ENCODE data around the gene GRK2.
A peak's percentile ranks its signal among the peaks of the same experiment; 100 is the strongest.

GRK2 gene

GRCh38 chr11:67271541-67272284 lies 5.4 kb downstream of the GRK2 start:
- DNase-seq, result peak; percentile 91

DNA sequence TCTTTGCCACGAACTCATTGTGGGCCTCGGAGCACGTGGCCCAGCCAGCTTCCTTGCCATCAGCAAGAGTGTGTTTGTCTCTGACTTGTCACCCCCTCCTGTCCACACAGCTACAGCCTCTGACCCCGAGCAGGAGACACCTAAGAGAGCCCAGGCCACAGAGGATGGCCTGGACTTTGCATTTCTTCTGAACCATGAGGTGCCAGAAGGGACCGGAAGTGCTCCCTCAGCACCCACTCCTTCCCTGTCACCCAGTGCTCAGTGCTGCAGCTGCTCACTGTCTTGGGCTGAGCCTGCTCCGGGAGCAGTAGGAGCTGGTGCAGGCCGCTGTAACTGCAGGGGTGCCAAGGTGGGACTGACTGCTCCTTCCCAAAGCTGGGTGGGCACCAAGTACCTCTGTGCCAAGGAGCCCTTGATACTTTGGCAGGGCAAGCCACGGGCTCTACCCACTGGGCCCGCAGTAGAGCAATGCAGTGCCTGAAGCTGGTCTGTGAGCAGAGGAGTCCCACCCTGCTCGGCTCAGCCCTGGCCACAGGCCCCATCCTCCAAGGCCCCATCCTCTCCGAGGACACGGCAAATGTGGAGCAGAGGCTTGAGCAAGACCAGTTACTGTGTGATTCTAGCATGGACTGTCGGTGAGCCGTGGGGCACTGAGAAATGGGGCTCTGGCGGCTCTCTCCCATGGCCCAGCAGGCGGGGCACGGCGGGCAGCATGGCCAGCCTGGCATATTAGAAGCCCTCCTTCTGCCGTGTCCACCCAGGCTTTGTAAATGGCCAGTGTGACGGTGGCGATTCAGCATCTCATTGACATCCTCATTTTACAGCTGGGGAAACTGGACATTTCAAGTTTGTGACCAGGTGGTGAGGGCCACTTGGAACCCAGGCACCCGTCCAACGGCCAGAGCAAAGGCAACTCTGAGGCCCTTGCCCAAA lies 6.3 kb downstream of the GRK2 start:
- peak; percentile 65 for DNase-seq

- no peak for DNase-seq
These were observed 7.2 kb downstream of the GRK2 start for GRCh38 chr11:67273260-67273990.

DNA sequence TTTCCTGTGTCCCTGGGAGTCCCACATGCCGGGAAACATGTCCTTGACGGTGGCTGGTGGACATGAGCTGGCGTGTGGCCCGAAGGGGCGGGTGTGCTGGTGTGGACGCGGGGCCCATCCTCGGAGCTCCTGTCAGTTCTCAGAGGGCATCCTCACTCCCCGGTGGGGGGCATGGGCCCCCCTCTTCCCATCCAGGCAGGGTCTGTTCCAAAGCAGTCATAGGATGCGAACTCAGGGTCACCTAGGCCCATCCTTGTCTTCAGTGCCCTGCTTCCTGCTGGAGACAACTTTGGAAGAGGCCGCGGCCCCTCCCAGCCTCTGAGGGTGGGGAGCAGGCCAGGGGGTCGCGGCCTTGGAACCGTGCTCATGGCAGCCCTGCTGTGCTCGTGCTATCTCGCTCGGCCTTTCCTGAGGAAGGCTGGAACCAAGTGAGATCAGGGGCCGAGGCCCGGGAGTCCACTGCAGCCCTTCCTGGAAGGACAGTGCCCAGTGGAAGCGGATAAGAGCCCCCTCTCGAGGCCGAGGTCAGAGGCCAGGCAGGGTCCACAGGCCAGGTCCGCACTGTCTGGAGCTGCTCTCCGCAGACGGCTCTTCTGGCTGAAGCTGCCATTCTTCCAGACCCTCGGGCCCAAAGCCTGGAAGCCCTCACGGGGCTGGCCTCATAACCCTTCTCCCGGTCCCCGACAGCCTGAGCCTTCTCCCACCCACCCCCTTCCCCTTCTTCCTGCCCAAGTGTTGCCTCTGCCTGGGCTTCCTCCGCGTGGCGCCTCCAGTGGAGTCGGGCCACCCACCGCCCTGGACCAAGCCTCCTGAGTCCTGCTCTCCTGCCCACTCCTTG lies 8.7 kb downstream of the GRK2 start:
- DNase-seq, result no peak

DNA sequence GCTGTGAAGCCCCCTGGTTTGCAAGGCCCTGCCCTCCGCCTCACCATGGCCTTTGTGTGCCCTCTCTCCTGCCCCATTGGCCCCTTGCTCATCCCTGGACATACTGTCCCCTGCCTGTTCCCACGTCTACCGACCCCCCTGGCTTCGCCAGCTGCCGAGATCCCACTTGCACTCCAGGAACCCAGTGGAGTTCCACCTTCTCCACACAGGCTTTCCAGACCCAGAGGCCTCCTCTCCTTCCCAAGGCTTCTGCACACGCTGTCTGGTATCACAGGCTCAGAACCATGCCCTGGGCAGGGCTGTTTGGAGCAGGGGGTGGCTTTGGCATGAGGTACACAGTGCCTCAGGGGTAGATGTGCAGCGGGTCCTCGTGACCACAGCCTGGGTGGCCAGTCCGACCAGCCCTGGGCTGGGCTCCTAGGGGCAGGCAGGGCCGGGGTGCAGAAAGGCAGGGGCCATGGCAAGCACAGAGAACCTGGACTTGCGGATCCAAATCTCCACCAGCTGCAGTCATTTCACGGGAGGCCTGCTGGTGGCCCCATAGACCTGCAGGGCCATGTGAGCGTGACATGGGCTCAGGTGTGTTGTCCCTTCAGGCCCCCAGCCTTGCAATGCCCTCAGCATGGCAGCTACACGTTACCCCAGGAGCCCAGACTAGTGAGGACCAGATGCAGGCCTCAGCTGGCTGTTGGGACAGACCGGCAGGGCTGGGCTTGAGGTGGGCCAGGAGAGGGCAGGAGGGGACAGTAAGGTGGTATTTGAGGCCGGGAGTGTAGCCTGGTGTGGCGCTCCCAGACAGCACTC lies 9.5 kb downstream of the GRK2 start:
- no peak for DNase-seq

- peak; percentile 74 for DNase-seq
These were observed 10.5 kb downstream of the GRK2 start for GRCh38 chr11:67276781-67277230.

DNA sequence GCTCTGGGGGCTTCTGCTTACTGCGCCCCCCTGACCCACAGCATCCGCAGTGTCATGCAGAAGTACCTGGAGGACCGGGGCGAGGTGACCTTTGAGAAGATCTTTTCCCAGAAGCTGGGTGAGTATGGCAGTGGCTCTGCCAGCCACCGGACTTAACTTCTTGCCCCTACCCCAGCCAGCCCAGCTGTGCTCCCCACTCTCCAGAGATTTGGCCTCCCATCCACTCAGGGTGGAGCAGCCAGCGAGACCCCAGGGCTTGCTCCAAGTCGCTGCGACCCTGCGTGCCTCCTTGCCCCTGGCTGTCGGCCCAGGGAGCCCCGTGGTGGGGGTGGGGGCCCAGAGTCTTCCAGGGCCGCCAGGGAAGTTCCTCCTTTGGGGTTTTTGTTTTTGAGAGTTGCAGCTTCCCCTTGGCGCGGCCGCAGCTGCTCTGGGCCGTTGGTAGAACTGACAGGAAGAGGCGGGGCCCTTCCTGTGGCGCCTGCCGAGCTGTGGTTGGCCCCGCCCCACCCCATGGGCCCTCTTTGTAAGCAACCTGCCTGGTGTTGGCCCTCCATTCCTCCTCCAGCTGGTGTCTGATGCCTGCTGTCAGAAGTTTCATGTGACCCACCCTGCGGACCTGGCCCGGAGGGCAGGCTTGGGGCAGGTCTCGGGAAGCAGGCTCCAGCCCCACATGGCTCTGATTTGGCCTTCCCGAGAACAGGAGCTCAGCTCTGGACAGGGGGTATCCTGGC lies 11.1 kb downstream of the GRK2 start:
- DNase-seq, result peak; percentile 96

- DNase-seq, result no peak
These were observed 12.1 kb downstream of the GRK2 start for GRCh38 chr11:67278135-67278938.

DNA sequence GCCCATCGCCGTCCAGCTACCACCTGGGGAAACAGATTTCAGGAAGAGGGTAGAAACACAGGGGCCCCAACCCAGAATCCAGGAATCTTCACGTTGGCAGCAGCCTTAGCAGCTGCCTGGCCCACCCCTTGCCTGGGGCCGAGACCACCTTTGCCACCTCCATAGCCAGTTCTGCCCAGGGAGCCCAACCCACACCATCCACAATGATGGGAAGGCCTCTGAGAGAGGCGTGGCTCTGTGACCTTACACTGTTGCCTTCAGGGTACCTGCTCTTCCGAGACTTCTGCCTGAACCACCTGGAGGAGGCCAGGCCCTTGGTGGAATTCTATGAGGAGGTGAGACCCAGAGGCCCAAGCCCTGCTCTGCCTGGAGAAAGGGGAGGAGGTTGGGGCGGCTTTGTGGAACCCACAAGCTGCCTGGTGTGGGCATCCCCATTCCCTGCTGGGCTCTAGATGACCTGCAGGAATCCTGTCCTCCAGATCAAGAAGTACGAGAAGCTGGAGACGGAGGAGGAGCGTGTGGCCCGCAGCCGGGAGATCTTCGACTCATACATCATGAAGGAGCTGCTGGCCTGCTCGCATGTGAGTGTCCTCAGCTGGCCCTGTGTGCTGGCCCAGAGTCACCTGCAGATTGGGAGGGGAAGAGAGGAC lies 12.8 kb downstream of the GRK2 start:
- DNase-seq, result no peak

- DNase-seq, result no peak
These were observed 13.5 kb downstream of the GRK2 start for GRCh38 chr11:67279589-67280340.

- DNase-seq, result no peak
These were observed 14.1 kb downstream of the GRK2 start for GRCh38 chr11:67280341-67280787.

GRCh38 chr11:67280788-67281551 lies 14.7 kb downstream of the GRK2 start:
- no peak for DNase-seq

- DNase-seq, result no peak
These were observed 15.4 kb downstream of the GRK2 start for GRCh38 chr11:67281552-67282150.

- no peak for DNase-seq
These were observed 16.0 kb downstream of the GRK2 start for GRCh38 chr11:67282155-67282875.

DNA sequence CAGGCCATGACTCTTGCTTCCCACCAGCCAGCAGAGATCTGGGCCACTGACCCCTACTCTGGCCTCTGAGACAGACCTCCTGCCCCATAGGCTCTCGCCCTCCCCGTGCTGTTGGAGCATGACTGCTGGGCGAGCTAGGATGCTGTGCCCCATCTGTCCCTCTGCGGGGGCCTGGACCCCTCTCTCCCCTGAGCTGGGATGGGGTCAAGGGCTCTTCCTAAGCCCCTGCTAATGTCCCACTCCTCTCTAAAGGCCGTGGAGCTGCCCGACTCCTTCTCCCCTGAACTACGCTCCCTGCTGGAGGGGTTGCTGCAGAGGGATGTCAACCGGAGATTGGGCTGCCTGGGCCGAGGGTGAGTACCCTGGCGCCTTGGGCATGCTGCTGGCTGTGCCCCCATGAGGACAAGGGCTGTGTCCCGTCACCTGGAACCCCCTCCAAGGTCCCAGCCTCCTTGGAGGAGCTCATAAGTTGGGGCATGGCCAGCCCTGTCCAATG lies 16.7 kb downstream of the GRK2 start:
- DNase-seq, result no peak

GRCh38 chr11:67283481-67283963 lies 17.2 kb downstream of the GRK2 start:
- DNase-seq, result no peak

Measured in activated CD4-positive, alpha-beta T cell treated with anti-CD3 and anti-CD28 coated beads, Interleukin-2, Interleukin-6, amounts not matched to agents 100 ng/mL and 50 ng/mL, durations not matched to agents 16 hours and 8 hours (primary cell).